HG02642 (cell line): ENCODE measurements around the gene MPDU1.
A peak's percentile ranks its signal among the peaks of the same experiment; 100 is the strongest.
"Not testable (repeated sequence)": the region's sequence is repeated elsewhere in the genome, so short reads cannot be mapped to it uniquely, and the experiment has no call there.

Experiments
- ATAC-seq: cut with Tn5 transposase; IDR thresholded peaks from one replicate; pipeline ENCODE4 v1.9.1; 2021; ENCODE audit warnings: mild to moderate bottlenecking; ENCODE audit not compliant: unreplicated experiment, poor library complexity

MPDU1 gene

GRCh38 chr17:7611635-7612293, 28.1 kb downstream of the MPDU1 start:
- ATAC-seq = no peak

GRCh38 chr17:7612294-7612640, 28.6 kb downstream of the MPDU1 start:
- ATAC-seq = no peak

GRCh38 chr17:7613769-7614424, 30.2 kb downstream of the MPDU1 start:
- ATAC-seq = no peak

- ATAC-seq = peak; percentile 88
Measured at GRCh38 chr17:7614425-7615264, 31.0 kb downstream of the MPDU1 start, which contains the start of gene FXR2. FXR2 (minus strand) TSS chr17:7614897; CDS start chr17:7614532, 365 bp downstream.

GRCh38 chr17:7615265-7615747, 31.7 kb downstream of the MPDU1 start:
- no peak for ATAC-seq

GRCh38 chr17:7618608-7619007, 35.0 kb downstream of the MPDU1 start:
- no peak for ATAC-seq

GRCh38 chr17:7620835-7621234, 37.2 kb downstream of the MPDU1 start:
- no peak for ATAC-seq

GRCh38 chr17:7623661-7624060, 40.0 kb downstream of the MPDU1 start:
- ATAC-seq = no peak

GRCh38 chr17:7625749-7626148, 42.1 kb downstream of the MPDU1 start:
- not testable (repeated sequence) for ATAC-seq

- no peak for ATAC-seq
Measured at GRCh38 chr17:7626307-7626706, 42.7 kb downstream of the MPDU1 start.

- no peak for ATAC-seq
Measured at GRCh38 chr17:7626956-7627249, 43.3 kb downstream of the MPDU1 start.

GRCh38 chr17:7627250-7628121, 43.8 kb downstream of the MPDU1 start, which contains the start of gene SAT2:
SAT2 (minus strand) TSS chr17:7627821; CDS start chr17:7627635, 186 bp downstream.
- peak; percentile 93 for ATAC-seq

GRCh38 chr17:7629939-7630571, 46.4 kb downstream of the MPDU1 start, which contains the start of gene SHBG:
SHBG (plus strand) TSS chr17:7630135; CDS start chr17:7630173, 38 bp downstream.
- ATAC-seq = no peak

- ATAC-seq = no peak
Measured at GRCh38 chr17:7631398-7632380, 48.0 kb downstream of the MPDU1 start.

- no peak for ATAC-seq
Measured at GRCh38 chr17:7632492-7632894, 48.8 kb downstream of the MPDU1 start.

GRCh38 chr17:7633093-7633492, 49.4 kb downstream of the MPDU1 start:
- no peak for ATAC-seq

- no peak for ATAC-seq
Measured at GRCh38 chr17:7634384-7634783, 50.7 kb downstream of the MPDU1 start.

- no peak for ATAC-seq
Measured at GRCh38 chr17:7636163-7636562, 52.5 kb downstream of the MPDU1 start.
